ENCODE data around the gene CYP27C1. TPM values are rescaled to one million over a fixed set of nuclear protein-coding genes. Genes with fewer than 3 reads are reported as not detected.

Gene CYP27C1
- total RNA-seq, 2 donors from 2014 or later = 1.8 TPM; not detected in 1

- no peak for DNase-seq (ENCODE audit: low spot score)
- no peaks in the 10 kb centered on the region for H3K4me1 ChIP-seq (replicated peaks)
- no peaks in the 10 kb centered on the region for H3K36me3 ChIP-seq
- no peaks in the 10 kb centered on the region for H3K27me3 ChIP-seq (replicated peaks; ENCODE audit: insufficient read depth)
- 93% methylated on average over 8 of the region's 8 CpGs for WGBS
- H3K9me3 ChIP-seq = no peaks in the 10 kb centered on the region
- TF ChIP-seq POLR2AphosphoS5 (IDR thresholded peaks at IDR 0.05) (no peak), POLR2A (IDR thresholded peaks at IDR 0.05) (no peak), CTCF (IDR thresholded peaks at IDR 0.05) (no peak)
- intact Hi-C loops (cut with DNase I) = no loop called here
- no peak overlapping the region for H3K4me3 ChIP-seq
- H3K27ac ChIP-seq = no peak overlapping the region
These were observed 31.3 kb downstream of the CYP27C1 start for GRCh38 chr2:127188797-127189196.

GRCh38 chr2:127187831-127188230, 32.3 kb downstream of the CYP27C1 start:
- H3K36me3 ChIP-seq = no peaks in the 10 kb centered on the region
- TF ChIP-seq POLR2AphosphoS5 (IDR thresholded peaks at IDR 0.05) = no peak
- TF ChIP-seq CTCF (IDR thresholded peaks at IDR 0.05) = no peak
- no peak for TF ChIP-seq POLR2A (IDR thresholded peaks at IDR 0.05)
- intact Hi-C loops (cut with DNase I) = no loop called here
- H3K27ac ChIP-seq = no peak overlapping the region
- no peaks in the 10 kb centered on the region for H3K4me1 ChIP-seq (replicated peaks)
- DNase-seq (ENCODE audit: low spot score) = no peak
- no peaks in the 10 kb centered on the region for H3K9me3 ChIP-seq
- no peak overlapping the region for H3K4me3 ChIP-seq
- 69% methylated on average over 10 of the region's 10 CpGs for WGBS
- no peaks in the 10 kb centered on the region for H3K27me3 ChIP-seq (replicated peaks; ENCODE audit: insufficient read depth)

- H3K27me3 ChIP-seq (replicated peaks; ENCODE audit: insufficient read depth) = no peaks in the 10 kb centered on the region
- 85% methylated on average over 17 of the region's 17 CpGs for WGBS
- intact Hi-C loops (cut with DNase I) = no loop called here
- no peaks in the 10 kb centered on the region for H3K4me1 ChIP-seq (replicated peaks)
- no peak for DNase-seq (ENCODE audit: low spot score)
- no peak for TF ChIP-seq CTCF (IDR thresholded peaks at IDR 0.05)
- TF ChIP-seq POLR2AphosphoS5 (IDR thresholded peaks at IDR 0.05) = no peak
- TF ChIP-seq POLR2A (IDR thresholded peaks at IDR 0.05) = no peak
- no peaks in the 10 kb centered on the region for H3K36me3 ChIP-seq
- H3K27ac ChIP-seq = no peak overlapping the region
- no peak overlapping the region for H3K4me3 ChIP-seq
- no peaks in the 10 kb centered on the region for H3K9me3 ChIP-seq
These were observed 32.9 kb downstream of the CYP27C1 start for GRCh38 chr2:127187081-127187775.

GRCh38 chr2:127185705-127186104, 34.4 kb downstream of the CYP27C1 start:
- intact Hi-C loops (cut with DNase I) = no loop called here
- no peak overlapping the region for H3K27ac ChIP-seq
- H3K36me3 ChIP-seq = no peaks in the 10 kb centered on the region
- no peaks in the 10 kb centered on the region for H3K9me3 ChIP-seq
- 69% methylated on average over 4 of the region's 4 CpGs for WGBS
- no peak for DNase-seq (ENCODE audit: low spot score)
- H3K27me3 ChIP-seq (replicated peaks; ENCODE audit: insufficient read depth) = no peaks in the 10 kb centered on the region
- TF ChIP-seq POLR2AphosphoS5 (IDR thresholded peaks at IDR 0.05) = no peak
- no peak for TF ChIP-seq CTCF (IDR thresholded peaks at IDR 0.05)
- no peak for TF ChIP-seq POLR2A (IDR thresholded peaks at IDR 0.05)
- H3K4me1 ChIP-seq (replicated peaks) = no peaks in the 10 kb centered on the region
- H3K4me3 ChIP-seq = no peak overlapping the region

GRCh38 chr2:127185093-127185492, 35.0 kb downstream of the CYP27C1 start:
- Histone ChIP-seq H3K27me3 (replicated peaks; ENCODE audit: insufficient read depth) (no peaks in the 10 kb centered on the region), H3K9me3 (no peaks in the 10 kb centered on the region), H3K36me3 (no peaks in the 10 kb centered on the region), H3K27ac (no peak overlapping the region), H3K4me1 (replicated peaks) (no peaks in the 10 kb centered on the region), H3K4me3 (no peak overlapping the region)
- intact Hi-C loops (cut with DNase I) = no loop called here
- WGBS = 84% methylated on average over 9 of the region's 9 CpGs
- TF ChIP-seq POLR2A (IDR thresholded peaks at IDR 0.05) (no peak), CTCF (IDR thresholded peaks at IDR 0.05) (no peak), POLR2AphosphoS5 (IDR thresholded peaks at IDR 0.05) (no peak)
- DNase-seq (ENCODE audit: low spot score) = no peak
